MM.1S (cell line): Measurements from ENCODE around the gene CTXN1.

Experiments
- DNase-seq: peaks from one replicate; pipeline ENCODE4 v3.0.0-alpha.2; 2015
- H2AFZ ChIP-seq: fragments of 300-600 bp; sonication (generic); 2 replicates; pipeline ENCODE4 v1.6.0; 2016; ENCODE audit warnings: antibody characterized with exemption, low read length
- H3F3A ChIP-seq: fragments of 300-600 bp; sonication (generic); 2 replicates; pipeline ENCODE4 v1.6.1; 2016; ENCODE audit warnings: mild to moderate bottlenecking, antibody characterized with exemption, low read length, moderate library complexity, mixed read lengths; ENCODE audit not compliant: insufficient read depth
- H3K27ac ChIP-seq: fragments of 300-600 bp; sonication (generic); 2 replicates; pipeline ENCODE4 v1.5.1; 2016; ENCODE audit warnings: mild to moderate bottlenecking, low read length
- H3K27me3 ChIP-seq: fragments of 300-600 bp; sonication (generic); replicated peaks from 2 replicates; pipeline ENCODE4 v1.6.0; 2016; ENCODE audit warnings: low read length; ENCODE audit not compliant: insufficient read depth
- H3K36me3 ChIP-seq: fragments of 300-600 bp; sonication (generic); replicated peaks from 2 replicates; pipeline ENCODE4 v1.6.1; 2016; ENCODE audit warnings: mild to moderate bottlenecking, low read length, mixed read lengths; ENCODE audit not compliant: insufficient read depth
- H3K4me1 ChIP-seq: fragments of 300-600 bp; sonication (generic); 2 replicates; pipeline ENCODE4 v1.6.1; 2016; ENCODE audit warnings: low read length, mixed read lengths
- H3K4me2 ChIP-seq: fragments of 300-600 bp; sonication (generic); 2 replicates; pipeline ENCODE4 v1.6.0; 2016; ENCODE audit warnings: low read depth, low read length
- H3K4me3 ChIP-seq: fragments of 300-600 bp; sonication (generic); 2 replicates; pipeline ENCODE4 v1.5.1; 2016; ENCODE audit warnings: low read length, mixed read lengths
- H3K79me2 ChIP-seq: fragments of 300-600 bp; sonication (generic); 2 replicates; pipeline ENCODE4 v1.6.1; 2016; ENCODE audit warnings: mixed run types, low read length, mixed read lengths
- H3K9ac ChIP-seq: fragments of 300-600 bp; sonication (generic); 2 replicates; pipeline ENCODE4 v1.6.1; 2016; ENCODE audit warnings: low read length, mixed read lengths
- H3K9me2 ChIP-seq: fragments of 300-600 bp; sonication (generic); replicated peaks from 2 replicates; pipeline ENCODE4 v1.6.1; 2016; ENCODE audit warnings: mild to moderate bottlenecking, low read length, mixed read lengths; ENCODE audit not compliant: insufficient read depth
- H3K9me3 ChIP-seq: fragments of 300-600 bp; sonication (generic); replicated peaks from 2 replicates; pipeline ENCODE4 v1.6.1; 2016; ENCODE audit warnings: mild to moderate bottlenecking, low read length, mixed read lengths; ENCODE audit not compliant: insufficient read depth
- H4K20me1 ChIP-seq: fragments of 300-600 bp; sonication (generic); 2 replicates; pipeline ENCODE4 v1.6.1; 2016; ENCODE audit warnings: mild to moderate bottlenecking, low read length, moderate library complexity, mixed read lengths; ENCODE audit not compliant: insufficient read depth
- EZH2 ChIP-seq: fragments of 300-600 bp; sonication (generic); optimal IDR thresholded peaks from 2 replicates; pipeline ENCODE3; 2017; ENCODE audit warnings: low read depth, mild to moderate bottlenecking, antibody characterized with exemption, low read length, mixed read lengths
- EZH2phosphoT487 ChIP-seq: fragments of 300-600 bp; sonication (generic); IDR thresholded peaks from 2 replicates; pipeline ENCODE4 v1.6.1; 2018; ENCODE audit warnings: antibody characterized with exemption, low read length
- TF ChIP-seq, protein P1 (sequence below): fragments of 300-600 bp; sonication (generic); IDR thresholded peaks from 2 replicates; pipeline ENCODE4 v1.5.1; 2016; ENCODE audit warnings: antibody characterized with exemption, low read length, mixed read lengths

CTXN1 gene

DNA sequence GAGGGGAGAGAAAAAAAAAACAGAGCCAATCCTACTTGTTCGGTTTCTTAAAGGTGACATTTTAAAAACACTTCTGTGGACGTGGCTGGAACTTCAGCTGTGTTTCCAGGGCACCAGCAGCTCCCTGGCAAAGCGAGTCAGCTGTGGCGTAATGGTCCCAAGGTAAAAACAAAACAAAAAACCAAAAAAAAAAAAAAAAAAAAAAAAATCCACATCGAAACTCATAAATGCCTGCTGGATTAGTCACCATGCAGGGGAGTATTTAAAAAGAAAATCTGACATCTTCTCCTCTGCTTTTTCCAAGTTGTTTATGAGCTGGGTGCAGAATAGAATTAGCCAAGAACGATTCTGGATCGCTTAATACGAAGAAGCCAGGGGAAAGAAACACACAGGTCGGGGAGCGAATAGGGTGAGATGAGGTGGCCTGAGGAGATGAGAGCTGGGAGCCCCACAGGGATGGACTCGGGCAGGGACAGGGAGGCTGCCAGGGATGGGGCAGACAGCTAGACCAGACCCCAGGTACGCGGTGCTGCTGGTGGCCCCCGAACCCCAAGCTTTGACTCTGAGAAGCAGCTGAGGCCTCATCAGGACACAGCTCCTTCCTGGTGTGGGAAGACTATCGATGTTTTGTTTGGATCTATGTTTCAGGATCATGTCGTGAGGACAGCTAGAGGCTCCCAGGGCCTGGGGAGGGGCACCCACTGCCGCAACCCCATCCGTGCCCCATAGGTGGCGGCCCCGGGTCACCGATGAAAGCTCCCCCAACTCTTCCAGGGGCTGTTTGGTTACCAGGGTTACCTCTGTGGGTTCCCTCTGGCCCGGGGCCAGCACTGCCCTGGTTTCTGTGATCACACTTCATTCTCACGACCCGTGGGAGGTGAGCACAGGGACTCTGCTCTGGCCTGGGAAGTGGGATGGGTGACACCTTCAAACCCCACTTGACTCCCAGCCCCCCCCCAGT, 3.1 kb upstream of the CTXN1 start:
- H3K9me3 ChIP-seq: no peaks in the 10 kb centered on the region
- no peak overlapping the region for H3K27ac ChIP-seq
- H3K79me2 ChIP-seq: no peaks in the 10 kb centered on the region
- no peak overlapping the region for H2AFZ ChIP-seq
- no peaks in the 10 kb centered on the region for H3K27me3 ChIP-seq
- H3F3A ChIP-seq: peaks cover 10% of the 10 kb centered on the region
- H3K4me2 ChIP-seq: no peak overlapping the region
- TF ChIP-seq, protein P1, sequence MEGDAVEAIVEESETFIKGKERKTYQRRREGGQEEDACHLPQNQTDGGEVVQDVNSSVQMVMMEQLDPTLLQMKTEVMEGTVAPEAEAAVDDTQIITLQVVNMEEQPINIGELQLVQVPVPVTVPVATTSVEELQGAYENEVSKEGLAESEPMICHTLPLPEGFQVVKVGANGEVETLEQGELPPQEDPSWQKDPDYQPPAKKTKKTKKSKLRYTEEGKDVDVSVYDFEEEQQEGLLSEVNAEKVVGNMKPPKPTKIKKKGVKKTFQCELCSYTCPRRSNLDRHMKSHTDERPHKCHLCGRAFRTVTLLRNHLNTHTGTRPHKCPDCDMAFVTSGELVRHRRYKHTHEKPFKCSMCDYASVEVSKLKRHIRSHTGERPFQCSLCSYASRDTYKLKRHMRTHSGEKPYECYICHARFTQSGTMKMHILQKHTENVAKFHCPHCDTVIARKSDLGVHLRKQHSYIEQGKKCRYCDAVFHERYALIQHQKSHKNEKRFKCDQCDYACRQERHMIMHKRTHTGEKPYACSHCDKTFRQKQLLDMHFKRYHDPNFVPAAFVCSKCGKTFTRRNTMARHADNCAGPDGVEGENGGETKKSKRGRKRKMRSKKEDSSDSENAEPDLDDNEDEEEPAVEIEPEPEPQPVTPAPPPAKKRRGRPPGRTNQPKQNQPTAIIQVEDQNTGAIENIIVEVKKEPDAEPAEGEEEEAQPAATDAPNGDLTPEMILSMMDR: peak; percentile 40
- no peak for TF ChIP-seq EZH2
- no peak overlapping the region for H3K4me3 ChIP-seq
- peaks cover 9% of the 10 kb centered on the region; the same call in 1 of the 2 replicates for H4K20me1 ChIP-seq
- no peaks in the 10 kb centered on the region for H3K9me2 ChIP-seq
- no peak for DNase-seq
- H3K36me3 ChIP-seq: peaks cover 15% of the 10 kb centered on the region
- H3K9ac ChIP-seq: no peak overlapping the region
- H3K4me1 ChIP-seq: no peaks in the 10 kb centered on the region

DNA sequence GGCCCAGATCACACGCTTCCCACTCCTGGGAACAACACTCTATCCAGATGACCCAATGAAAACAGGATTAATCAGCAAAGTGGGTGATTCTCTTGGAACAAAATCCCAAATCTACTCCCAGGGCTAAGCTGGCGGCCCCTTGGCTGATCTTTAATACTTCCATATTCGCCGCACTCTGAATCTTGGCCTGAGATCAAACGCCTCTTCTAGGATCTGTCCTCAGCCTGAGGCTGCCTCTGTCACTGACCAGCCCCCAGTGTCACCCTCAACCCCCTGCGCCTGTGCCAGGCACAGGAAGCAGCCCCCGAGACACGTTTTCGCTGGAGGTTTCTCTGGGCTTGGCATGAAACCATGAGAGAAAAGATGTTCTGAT, 2.4 kb upstream of the CTXN1 start:
- H3K4me1 ChIP-seq: no peaks in the 10 kb centered on the region
- H3K9me3 ChIP-seq: no peaks in the 10 kb centered on the region
- H3K9me2 ChIP-seq: no peaks in the 10 kb centered on the region
- H3K4me2 ChIP-seq: no peak overlapping the region
- TF ChIP-seq EZH2phosphoT487: no peak
- TF ChIP-seq EZH2: no peak
- TF ChIP-seq, protein P1: no peak
- peaks cover 10% of the 10 kb centered on the region for H3F3A ChIP-seq
- DNase-seq: no peak
- no peak overlapping the region for H3K27ac ChIP-seq
- H3K79me2 ChIP-seq: no peaks in the 10 kb centered on the region
- H4K20me1 ChIP-seq: peaks cover 9% of the 10 kb centered on the region; the same call in 1 of the 2 replicates
- no peak overlapping the region for H3K4me3 ChIP-seq
- no peaks in the 10 kb centered on the region for H3K27me3 ChIP-seq
- no peak overlapping the region for H2AFZ ChIP-seq
- no peak overlapping the region for H3K9ac ChIP-seq
- H3K36me3 ChIP-seq: peaks cover 8% of the 10 kb centered on the region; the same call in 1 of the 2 replicates

DNA sequence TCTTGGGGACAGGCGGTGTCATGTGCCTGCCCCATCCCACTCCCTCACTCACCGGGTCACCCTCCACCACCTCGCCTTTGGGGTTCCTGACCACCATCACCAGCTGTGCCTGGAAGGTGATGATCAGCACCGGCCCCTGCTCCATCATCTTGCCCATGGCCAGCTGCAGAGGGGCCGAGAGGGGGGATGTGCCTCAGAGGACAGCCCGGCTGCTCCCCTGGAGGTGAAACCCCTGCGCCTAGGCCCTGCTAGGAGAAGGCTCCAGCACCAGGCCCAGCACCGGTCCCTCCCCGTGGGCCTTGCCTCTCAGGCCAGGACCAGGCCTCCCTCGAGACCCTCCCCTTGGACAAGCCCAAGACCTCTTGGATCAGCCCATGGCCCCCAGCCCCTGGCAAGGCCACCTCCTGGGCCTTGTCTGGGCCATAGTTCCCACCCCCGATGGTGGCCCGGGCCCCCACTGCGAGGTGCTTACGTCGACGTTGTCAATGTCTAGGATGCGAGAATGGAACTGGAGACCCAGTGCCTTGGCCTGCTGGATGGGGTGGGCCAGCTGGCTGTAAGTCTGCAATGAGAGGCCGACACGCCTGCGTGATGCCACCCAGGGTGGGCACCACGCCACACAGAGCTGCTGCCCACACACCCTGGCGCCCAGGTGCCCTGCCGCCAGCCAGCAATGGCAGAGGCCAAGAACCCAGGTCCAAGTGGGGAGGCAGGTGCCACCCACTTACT, 1.8 kb upstream of the CTXN1 start:
- peaks cover 9% of the 10 kb centered on the region; the same call in 1 of the 2 replicates for H4K20me1 ChIP-seq
- H3K9ac ChIP-seq: no peak overlapping the region
- no peaks in the 10 kb centered on the region for H3K79me2 ChIP-seq
- peaks cover 10% of the 10 kb centered on the region for H3F3A ChIP-seq
- H2AFZ ChIP-seq: no peak overlapping the region
- no peaks in the 10 kb centered on the region for H3K9me3 ChIP-seq
- no peaks in the 10 kb centered on the region for H3K27me3 ChIP-seq
- H3K4me3 ChIP-seq: no peak overlapping the region
- no peak overlapping the region for H3K4me2 ChIP-seq
- no peak for DNase-seq
- H3K4me1 ChIP-seq: no peaks in the 10 kb centered on the region
- peaks cover 6% of the 10 kb centered on the region; the same call in 1 of the 2 replicates for H3K36me3 ChIP-seq
- H3K9me2 ChIP-seq: no peaks in the 10 kb centered on the region
- no peak overlapping the region for H3K27ac ChIP-seq
- TF ChIP-seq EZH2: no peak
- no peak for TF ChIP-seq EZH2phosphoT487
- TF ChIP-seq, protein P1: no peak
